ENCODE measurements around the gene SH3RF3. TPM values are rescaled to one million over a fixed set of nuclear protein-coding genes. Genes with fewer than 3 reads are reported as not detected.

The SH3RF3 gene
- total RNA-seq, 1 experiment from 2014 or later = 1.0 TPM

DNA sequence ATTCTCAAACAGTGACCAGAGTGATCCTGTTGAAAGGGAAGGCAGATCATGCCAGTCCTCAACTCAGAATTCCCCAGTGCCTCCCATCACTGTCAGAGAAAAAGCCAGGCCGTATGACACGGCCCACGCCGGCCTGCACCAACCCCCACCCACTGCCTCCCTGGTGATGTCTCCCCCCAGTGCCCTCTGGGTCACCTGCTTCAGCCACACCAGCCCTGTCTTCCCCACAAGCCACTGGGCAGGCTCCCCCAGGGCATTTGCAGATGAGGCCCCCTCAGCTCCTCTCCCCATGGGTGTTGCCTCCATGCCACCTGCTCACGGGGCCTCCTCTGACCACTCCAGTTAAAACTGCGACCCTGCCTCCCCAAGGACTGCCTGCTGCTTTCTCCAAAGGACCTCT, 169.8 kb downstream of the SH3RF3 start:
- no peaks in the 10 kb centered on the region for H3K9me3 Mint-ChIP-seq
- POLR2A ChIA-PET = no interaction called here
- ATAC-seq = no peak
- H3K4me3 Mint-ChIP-seq = no peak overlapping the region
- no peaks in the 10 kb centered on the region for H3K36me3 Mint-ChIP-seq
- TF ChIP-seq SMAD3 (CRISPR knock-in tag; IDR thresholded peaks at IDR 0.05; ENCODE audit: borderline replicate concordance) (no peak), FOXP1 (CRISPR knock-in tag; IDR thresholded peaks at IDR 0.05; ENCODE audit: borderline replicate concordance) (no peak), GABPB1 (CRISPR knock-in tag; IDR thresholded peaks at IDR 0.05) (no peak), ESRRA (CRISPR knock-in tag; IDR thresholded peaks at IDR 0.05; ENCODE audit: borderline replicate concordance) (no peak), HMGA2 (CRISPR knock-in tag; IDR thresholded peaks at IDR 0.05) (no peak), NR3C1 (CRISPR knock-in tag; conservative IDR thresholded peaks at IDR 0.05; ENCODE audit: low read depth) (no peak), RORB (CRISPR knock-in tag; IDR thresholded peaks at IDR 0.05) (no peak), TEAD1 (CRISPR knock-in tag; IDR thresholded peaks at IDR 0.05) (no peak), CBFB (CRISPR knock-in tag; IDR thresholded peaks at IDR 0.05; ENCODE audit: low read depth) (no peak), ZNF416 (CRISPR knock-in tag; IDR thresholded peaks at IDR 0.05) (no peak), NFYB (CRISPR knock-in tag; conservative IDR thresholded peaks at IDR 0.05; ENCODE audit: low read depth) (no peak), EMX1 (CRISPR knock-in tag; IDR thresholded peaks at IDR 0.05) (no peak), JAZF1 (CRISPR knock-in tag; IDR thresholded peaks at IDR 0.05) (no peak), OVOL2 (CRISPR knock-in tag; IDR thresholded peaks at IDR 0.05; ENCODE audit: borderline replicate concordance) (no peak)
- TF ChIP-seq, protein P1, sequence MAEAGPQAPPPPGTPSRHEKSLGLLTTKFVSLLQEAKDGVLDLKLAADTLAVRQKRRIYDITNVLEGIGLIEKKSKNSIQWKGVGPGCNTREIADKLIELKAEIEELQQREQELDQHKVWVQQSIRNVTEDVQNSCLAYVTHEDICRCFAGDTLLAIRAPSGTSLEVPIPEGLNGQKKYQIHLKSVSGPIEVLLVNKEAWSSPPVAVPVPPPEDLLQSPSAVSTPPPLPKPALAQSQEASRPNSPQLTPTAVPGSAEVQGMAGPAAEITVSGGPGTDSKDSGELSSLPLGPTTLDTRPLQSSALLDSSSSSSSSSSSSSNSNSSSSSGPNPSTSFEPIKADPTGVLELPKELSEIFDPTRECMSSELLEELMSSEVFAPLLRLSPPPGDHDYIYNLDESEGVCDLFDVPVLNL (CRISPR knock-in tag; IDR thresholded peaks at IDR 0.05; ENCODE audit: borderline replicate concordance, low read depth) = no peak
- TF ChIP-seq, protein P2, sequence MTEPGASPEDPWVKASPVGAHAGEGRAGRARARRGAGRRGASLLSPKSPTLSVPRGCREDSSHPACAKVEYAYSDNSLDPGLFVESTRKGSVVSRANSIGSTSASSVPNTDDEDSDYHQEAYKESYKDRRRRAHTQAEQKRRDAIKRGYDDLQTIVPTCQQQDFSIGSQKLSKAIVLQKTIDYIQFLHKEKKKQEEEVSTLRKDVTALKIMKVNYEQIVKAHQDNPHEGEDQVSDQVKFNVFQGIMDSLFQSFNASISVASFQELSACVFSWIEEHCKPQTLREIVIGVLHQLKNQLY (CRISPR knock-in tag; IDR thresholded peaks at IDR 0.05) = no peak
- TF ChIP-seq, protein P3, sequence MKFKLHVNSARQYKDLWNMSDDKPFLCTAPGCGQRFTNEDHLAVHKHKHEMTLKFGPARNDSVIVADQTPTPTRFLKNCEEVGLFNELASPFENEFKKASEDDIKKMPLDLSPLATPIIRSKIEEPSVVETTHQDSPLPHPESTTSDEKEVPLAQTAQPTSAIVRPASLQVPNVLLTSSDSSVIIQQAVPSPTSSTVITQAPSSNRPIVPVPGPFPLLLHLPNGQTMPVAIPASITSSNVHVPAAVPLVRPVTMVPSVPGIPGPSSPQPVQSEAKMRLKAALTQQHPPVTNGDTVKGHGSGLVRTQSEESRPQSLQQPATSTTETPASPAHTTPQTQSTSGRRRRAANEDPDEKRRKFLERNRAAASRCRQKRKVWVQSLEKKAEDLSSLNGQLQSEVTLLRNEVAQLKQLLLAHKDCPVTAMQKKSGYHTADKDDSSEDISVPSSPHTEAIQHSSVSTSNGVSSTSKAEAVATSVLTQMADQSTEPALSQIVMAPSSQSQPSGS (CRISPR knock-in tag; IDR thresholded peaks at IDR 0.05; ENCODE audit: borderline replicate concordance, low read depth) = no peak
- TF ChIP-seq, protein P4, sequence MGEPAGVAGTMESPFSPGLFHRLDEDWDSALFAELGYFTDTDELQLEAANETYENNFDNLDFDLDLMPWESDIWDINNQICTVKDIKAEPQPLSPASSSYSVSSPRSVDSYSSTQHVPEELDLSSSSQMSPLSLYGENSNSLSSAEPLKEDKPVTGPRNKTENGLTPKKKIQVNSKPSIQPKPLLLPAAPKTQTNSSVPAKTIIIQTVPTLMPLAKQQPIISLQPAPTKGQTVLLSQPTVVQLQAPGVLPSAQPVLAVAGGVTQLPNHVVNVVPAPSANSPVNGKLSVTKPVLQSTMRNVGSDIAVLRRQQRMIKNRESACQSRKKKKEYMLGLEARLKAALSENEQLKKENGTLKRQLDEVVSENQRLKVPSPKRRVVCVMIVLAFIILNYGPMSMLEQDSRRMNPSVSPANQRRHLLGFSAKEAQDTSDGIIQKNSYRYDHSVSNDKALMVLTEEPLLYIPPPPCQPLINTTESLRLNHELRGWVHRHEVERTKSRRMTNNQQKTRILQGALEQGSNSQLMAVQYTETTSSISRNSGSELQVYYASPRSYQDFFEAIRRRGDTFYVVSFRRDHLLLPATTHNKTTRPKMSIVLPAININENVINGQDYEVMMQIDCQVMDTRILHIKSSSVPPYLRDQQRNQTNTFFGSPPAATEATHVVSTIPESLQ (CRISPR knock-in tag; IDR thresholded peaks at IDR 0.05) = no peak
- no peak overlapping the region for H3K27ac Mint-ChIP-seq
- H3K4me1 Mint-ChIP-seq = no peaks in the 10 kb centered on the region
- H3K27me3 Mint-ChIP-seq (ENCODE audit: low read depth) = no peaks in the 10 kb centered on the region; the same call in 1 of the 2 replicates
- no peak for DNase-seq (ENCODE audit: low spot score)
- CTCF ChIA-PET = no interaction called here

DNA sequence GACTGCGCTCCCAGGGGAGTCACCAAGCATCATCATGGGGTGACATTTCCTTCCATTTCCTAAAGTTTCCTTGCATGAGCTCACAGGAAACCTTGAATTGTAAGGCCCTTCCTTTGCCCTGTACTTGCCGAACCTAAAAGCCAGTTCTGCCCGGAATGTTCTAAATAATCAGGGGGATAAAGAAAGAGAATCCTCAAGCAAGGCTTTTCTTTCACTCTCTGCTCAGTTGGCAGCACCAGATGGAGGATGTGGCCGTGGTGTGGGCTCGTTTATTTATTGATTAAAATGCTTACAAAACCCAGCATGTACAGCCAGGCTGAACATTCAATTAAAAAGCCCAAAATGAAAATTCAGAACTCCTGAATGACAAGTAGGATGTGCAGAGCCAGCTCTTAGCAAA, 170.5 kb downstream of the SH3RF3 start:
- ATAC-seq (no peak), DNase-seq (ENCODE audit: low spot score) (no peak)
- no peaks in the 10 kb centered on the region for H3K4me1 Mint-ChIP-seq
- H3K27ac Mint-ChIP-seq = no peak overlapping the region
- no peak overlapping the region for H3K4me3 Mint-ChIP-seq
- ChIA-PET CTCF (no interaction called here), POLR2A (no interaction called here)
- H3K27me3 Mint-ChIP-seq (ENCODE audit: low read depth) = no peaks in the 10 kb centered on the region; the same call in 1 of the 2 replicates
- H3K36me3 Mint-ChIP-seq = no peaks in the 10 kb centered on the region
- H3K9me3 Mint-ChIP-seq = no peaks in the 10 kb centered on the region
- TF ChIP-seq TEAD4 (CRISPR knock-in tag; IDR thresholded peaks at IDR 0.05) (no peak), ATF1 (CRISPR knock-in tag; IDR thresholded peaks at IDR 0.05) (no peak), ZNF219 (CRISPR knock-in tag; IDR thresholded peaks at IDR 0.05; ENCODE audit: borderline replicate concordance) (no peak), ZNF396 (CRISPR knock-in tag; IDR thresholded peaks at IDR 0.05; ENCODE audit: borderline replicate concordance) (no peak), ZBTB21 (CRISPR knock-in tag; IDR thresholded peaks at IDR 0.05; ENCODE audit: borderline replicate concordance) (no peak)
- TF ChIP-seq, protein P5, sequence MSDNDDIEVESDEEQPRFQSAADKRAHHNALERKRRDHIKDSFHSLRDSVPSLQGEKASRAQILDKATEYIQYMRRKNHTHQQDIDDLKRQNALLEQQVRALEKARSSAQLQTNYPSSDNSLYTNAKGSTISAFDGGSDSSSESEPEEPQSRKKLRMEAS (CRISPR knock-in tag; IDR thresholded peaks at IDR 0.05) = no peak
- TF ChIP-seq, protein P6, sequence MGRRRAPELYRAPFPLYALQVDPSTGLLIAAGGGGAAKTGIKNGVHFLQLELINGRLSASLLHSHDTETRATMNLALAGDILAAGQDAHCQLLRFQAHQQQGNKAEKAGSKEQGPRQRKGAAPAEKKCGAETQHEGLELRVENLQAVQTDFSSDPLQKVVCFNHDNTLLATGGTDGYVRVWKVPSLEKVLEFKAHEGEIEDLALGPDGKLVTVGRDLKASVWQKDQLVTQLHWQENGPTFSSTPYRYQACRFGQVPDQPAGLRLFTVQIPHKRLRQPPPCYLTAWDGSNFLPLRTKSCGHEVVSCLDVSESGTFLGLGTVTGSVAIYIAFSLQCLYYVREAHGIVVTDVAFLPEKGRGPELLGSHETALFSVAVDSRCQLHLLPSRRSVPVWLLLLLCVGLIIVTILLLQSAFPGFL (CRISPR knock-in tag; IDR thresholded peaks at IDR 0.05; ENCODE audit: borderline replicate concordance) = no peak
- TF ChIP-seq, protein P7, sequence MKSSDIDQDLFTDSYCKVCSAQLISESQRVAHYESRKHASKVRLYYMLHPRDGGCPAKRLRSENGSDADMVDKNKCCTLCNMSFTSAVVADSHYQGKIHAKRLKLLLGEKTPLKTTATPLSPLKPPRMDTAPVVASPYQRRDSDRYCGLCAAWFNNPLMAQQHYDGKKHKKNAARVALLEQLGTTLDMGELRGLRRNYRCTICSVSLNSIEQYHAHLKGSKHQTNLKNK (CRISPR knock-in tag; IDR thresholded peaks at IDR 0.05) = no peak
- TF ChIP-seq, protein P8, sequence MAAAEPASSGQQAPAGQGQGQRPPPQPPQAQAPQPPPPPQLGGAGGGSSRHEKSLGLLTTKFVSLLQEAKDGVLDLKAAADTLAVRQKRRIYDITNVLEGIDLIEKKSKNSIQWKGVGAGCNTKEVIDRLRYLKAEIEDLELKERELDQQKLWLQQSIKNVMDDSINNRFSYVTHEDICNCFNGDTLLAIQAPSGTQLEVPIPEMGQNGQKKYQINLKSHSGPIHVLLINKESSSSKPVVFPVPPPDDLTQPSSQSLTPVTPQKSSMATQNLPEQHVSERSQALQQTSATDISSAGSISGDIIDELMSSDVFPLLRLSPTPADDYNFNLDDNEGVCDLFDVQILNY (CRISPR knock-in tag; IDR thresholded peaks at IDR 0.05) = no peak

All from WTC11 (cell line).